Keratinocyte (primary cell): ENCODE data around the gene KPNA3.

Source experiments
- CTCF ChIP-seq, 3 experiments: IDR thresholded peaks in 1 of 3; conservative IDR thresholded peaks in 1 of 3; optimal IDR thresholded peaks in 1 of 3; 2 replicates in 2 of 3; 3 replicates in 1 of 3; pipeline versions ENCODE3 to v1.5.1; 2011; ENCODE audit warnings: low read length in 3 of 3, mild to moderate bottlenecking in 3 of 3, moderate library complexity in 2 of 3, control low read depth in 1 of 3, inconsistent platforms in 1 of 3; ENCODE audit not compliant: insufficient read depth in 2 of 3; ENCODE audit errors: extremely low read depth in 1 of 3
- EZH2 ChIP-seq: IDR thresholded peaks from one replicate; pipeline ENCODE4 v1.6.1; 2012; ENCODE audit warnings: inconsistent platforms, mild to moderate bottlenecking, low read length, moderate library complexity

- TF ChIP-seq CTCF (optimal IDR thresholded peaks at IDR 0.05 in 1 of 3, IDR thresholded peaks at IDR 0.05 in 1 of 3, conservative IDR thresholded peaks at IDR 0.05 in 1 of 3; ENCODE audit: extremely low read depth in 1 of 3, insufficient read depth in 2 of 3, low read length in 3 of 3) (no peak), EZH2 (no peak)
Measured at GRCh38 chr13:49694446-49694845, 98.0 kb downstream of the KPNA3 start.
